HG03159 (cell line): ENCODE data around the gene CDIPT.
A peak's percentile ranks its signal among the peaks of the same experiment; 100 is the strongest.
"Not testable (repeated sequence)": the region's sequence is repeated elsewhere in the genome, so short reads cannot be mapped to it uniquely, and the experiment has no call there.

Experiments used
- ATAC-seq: cut with Tn5 transposase; IDR thresholded peaks from one replicate; pipeline ENCODE4 v1.9.1; 2021; ENCODE audit warnings: mild to moderate bottlenecking, moderate library complexity; ENCODE audit not compliant: unreplicated experiment

Gene CDIPT, protein sequence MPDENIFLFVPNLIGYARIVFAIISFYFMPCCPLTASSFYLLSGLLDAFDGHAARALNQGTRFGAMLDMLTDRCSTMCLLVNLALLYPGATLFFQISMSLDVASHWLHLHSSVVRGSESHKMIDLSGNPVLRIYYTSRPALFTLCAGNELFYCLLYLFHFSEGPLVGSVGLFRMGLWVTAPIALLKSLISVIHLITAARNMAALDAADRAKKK

GRCh38 chr16:29862884-29863668 is at the start of gene CDIPT:
TSS of gene CDIPT (minus strand) at chr16:29863226. CDS start at chr16:29862857, 369 bp downstream.
- peak; percentile 90 for ATAC-seq

DNA sequence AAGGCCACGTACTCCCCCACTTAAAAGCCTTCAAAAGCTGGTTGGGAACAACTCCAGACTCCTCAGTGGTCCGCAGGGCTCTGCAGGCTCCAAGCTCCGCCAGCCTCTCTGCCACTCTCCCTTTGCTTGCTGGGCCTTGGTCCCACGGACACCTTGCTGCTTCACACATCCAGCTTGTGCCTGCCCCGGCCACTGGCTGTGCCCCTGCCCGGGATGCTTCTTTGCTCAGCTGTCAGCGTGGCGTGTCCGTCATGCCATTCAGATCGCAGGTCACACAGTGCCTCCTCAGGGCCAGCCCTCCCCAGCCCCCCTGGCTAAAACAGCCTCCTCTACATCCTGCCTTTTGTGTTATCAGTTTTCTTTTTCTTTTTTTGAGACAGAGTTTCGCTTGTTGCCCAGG is 49.1 kb upstream of the CDIPT start:
- ATAC-seq, result no peak

DNA sequence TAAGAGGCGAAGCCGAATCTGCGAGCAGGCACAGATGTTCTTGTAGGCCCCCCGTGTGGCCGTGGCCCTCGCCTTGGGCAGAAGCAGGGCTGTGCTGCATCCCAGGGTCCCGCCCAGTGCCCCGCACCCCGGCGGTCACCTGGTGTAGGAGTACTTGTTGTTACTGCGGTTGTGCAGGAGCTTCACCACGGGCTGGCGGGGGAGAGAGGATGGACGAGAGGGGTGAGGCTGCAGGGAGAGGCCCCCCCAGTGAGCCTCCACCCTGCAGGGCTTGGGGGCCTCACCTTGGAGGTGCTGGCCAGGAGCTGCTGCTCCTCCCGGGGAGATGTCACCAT is 48.6 kb upstream of the CDIPT start:
- no peak for ATAC-seq

GRCh38 chr16:29910819-29911675 is 48.0 kb upstream of the CDIPT start:
- ATAC-seq, result no peak

GRCh38 chr16:29909851-29910250 is 46.8 kb upstream of the CDIPT start:
- not testable (repeated sequence) for ATAC-seq

GRCh38 chr16:29909391-29909790 is 46.4 kb upstream of the CDIPT start:
- no peak for ATAC-seq

GRCh38 chr16:29908719-29909220 is 45.7 kb upstream of the CDIPT start:
- no peak for ATAC-seq

DNA sequence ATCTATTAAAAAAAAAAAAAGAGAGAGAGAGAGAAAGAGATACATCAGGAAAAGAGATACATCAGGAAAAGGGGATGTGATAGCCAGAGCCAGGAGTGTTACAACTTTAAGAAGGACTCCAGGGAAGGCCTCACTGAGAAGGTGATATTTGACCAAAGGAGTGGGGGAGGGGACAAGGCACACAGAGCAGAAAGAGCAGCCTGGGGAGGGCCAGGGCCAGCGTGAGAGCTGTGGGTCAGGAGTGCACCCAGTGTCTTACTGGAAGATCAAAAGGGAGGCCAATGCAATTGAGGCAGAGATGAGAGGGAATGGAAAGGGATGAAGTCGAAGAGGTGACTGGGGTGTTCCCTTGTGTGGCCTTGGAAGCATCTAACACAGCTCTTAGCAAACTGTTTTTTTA is 44.9 kb upstream of the CDIPT start:
- ATAC-seq, result no peak

DNA sequence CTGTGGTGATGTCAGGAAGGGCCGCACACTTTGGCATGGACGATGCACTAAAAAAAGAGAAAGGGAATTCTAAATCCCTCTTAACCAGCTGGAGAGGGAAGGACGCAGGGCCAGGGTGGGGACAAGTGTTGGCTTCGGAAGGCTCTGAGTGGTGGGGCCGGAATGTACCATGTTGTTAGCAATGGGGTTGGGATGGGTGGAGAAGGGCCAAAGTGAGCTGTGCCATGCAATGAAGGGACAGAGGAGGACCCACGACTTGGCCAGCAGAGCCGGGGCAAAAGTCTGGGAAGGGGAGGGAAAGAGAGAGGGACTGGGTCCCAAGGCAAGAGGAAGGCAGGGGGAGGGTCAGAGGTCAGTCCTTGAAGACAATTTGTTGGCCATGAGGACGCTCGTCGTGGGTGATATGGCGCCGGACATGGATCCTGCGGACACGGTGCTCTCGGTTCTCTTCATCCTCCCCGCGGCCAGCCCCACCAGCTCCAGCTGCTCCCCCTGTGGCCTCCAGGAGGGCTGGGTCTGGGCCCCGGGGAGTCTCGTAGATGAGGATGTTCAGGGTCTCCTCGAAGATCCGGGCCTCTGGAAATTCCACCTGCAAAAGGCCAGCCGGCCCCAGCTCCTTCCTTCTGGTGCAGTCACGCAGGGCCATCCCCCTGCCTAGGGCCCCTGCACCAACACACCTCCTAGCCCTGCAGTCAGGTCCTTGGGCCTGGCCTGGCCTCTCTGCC is 43.7 kb upstream of the CDIPT start:
- ATAC-seq, result no peak

DNA sequence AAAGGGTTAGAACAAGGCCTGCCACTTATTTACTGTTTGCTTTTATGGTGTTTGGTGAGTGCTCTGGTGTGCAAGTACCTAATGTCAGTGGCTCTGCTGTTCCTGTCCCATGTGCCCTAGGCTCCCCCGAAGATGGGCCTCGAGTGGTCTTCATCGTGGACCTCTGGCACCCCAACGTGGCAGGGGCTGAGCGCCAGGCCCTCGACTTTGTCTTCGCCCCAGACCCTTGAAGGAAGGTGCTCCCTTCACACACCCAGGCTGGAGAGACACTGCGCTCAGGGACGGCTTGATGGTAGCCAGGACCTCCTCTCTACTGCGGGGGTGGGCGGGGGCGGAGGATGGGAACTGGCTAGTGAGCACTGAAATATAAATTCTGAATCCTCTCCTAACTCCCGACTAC is 42.6 kb upstream of the CDIPT start:
- ATAC-seq, result no peak

- ATAC-seq, result no peak
These were observed 41.9 kb upstream of the CDIPT start for GRCh38 chr16:29904947-29905346.

GRCh38 chr16:29903590-29903989 is 40.6 kb upstream of the CDIPT start:
- ATAC-seq, result no peak

DNA sequence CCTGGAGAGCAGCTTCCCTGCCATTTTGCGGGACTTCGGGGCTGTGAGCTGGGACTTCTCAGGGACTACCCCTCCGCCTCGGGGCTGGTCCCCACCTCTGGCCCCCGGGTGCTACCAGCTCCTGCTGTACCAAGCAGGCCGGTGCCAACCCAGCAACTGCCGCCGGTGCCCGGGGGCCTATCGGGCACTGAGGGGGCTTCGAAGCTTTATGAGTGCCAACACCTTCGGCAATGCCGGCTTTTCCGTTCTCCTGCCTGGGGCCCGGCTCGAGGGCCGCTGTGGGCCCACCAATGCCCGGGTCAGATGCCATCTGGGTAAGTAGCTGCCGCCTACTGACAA is 38.5 kb upstream of the CDIPT start:
- ATAC-seq, result no peak

GRCh38 chr16:29900888-29901606 is 38.0 kb upstream of the CDIPT start:
- ATAC-seq, result no peak

DNA sequence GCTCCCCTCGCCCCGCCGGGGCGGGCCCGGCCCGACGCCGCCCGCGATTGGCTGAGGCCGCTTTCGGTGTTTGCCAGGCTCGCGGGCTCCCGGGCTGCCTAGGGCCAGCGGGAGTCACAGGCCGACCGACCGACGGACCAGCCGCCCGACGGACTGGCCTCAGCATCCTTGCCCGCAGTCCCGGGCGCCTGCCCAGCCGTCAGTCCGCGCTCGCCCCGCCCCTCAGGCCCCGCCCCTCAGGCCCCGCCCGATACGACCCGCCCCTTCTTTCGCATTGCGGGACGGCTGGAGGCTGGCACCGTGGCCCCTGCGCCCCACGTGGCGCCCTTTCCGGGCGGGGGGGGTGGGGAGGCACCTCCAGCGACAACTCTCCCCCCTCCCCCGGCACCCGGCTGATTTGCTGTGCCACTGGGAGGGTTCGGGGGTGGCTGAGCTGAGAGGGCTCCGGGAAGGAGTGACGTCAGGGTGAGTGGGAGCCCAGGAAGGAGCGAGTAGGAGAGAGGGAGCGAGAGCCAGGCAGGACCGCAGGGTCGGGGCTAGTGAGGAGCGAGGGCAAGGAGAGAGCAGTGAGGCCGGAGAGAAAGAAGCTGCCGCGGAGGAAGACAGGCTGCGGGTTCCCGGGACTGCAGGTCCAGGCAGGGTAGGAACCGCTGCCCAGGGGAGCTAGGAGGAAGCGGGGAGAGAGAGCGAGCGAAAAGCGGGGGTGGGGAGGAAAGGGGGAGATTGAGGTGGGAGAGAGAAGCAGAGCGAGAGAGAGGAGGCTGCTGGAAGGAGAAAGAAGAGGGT is 37.3 kb upstream of the CDIPT start, which contains the start of gene ASPHD1:
ASPHD1 (plus strand) TSS at position 387 of the 786 bp plus-strand sequence. CDS start 484 bp downstream, outside the sequence.
- peak; percentile 57 for ATAC-seq

GRCh38 chr16:29899516-29900101 is 36.6 kb upstream of the CDIPT start, which contains the start of gene SEZ6L2:
TSS of gene SEZ6L2 (minus strand) at chr16:29899550. CDS start at chr16:29899019, 531 bp downstream.
- no peak for ATAC-seq

GRCh38 chr16:29898804-29899515 is 35.9 kb upstream of the CDIPT start:
- no peak for ATAC-seq

- ATAC-seq, result no peak
These were observed 35.2 kb upstream of the CDIPT start for GRCh38 chr16:29898135-29898803.
